EL (cell line): Measurements from ENCODE around the gene GSN.

ENCODE experiments used
- DNase-seq: peaks from one replicate; pipeline ENCODE4 v3.0.0-alpha.2; 2016

Gene GSN

GRCh38 chr9:121359351-121360294 lies 91.7 kb downstream of the GSN start:
- peak; percentile 27 for DNase-seq

- DNase-seq: peak; percentile 84
Measured at GRCh38 chr9:121360601-121361374, 92.8 kb downstream of the GSN start.

GRCh38 chr9:121362813-121363621 lies 95.1 kb downstream of the GSN start:
- peak; percentile 93 for DNase-seq

GRCh38 chr9:121363622-121363961 lies 95.6 kb downstream of the GSN start:
- DNase-seq: no peak

GRCh38 chr9:121364077-121364476 lies 96.1 kb downstream of the GSN start:
- DNase-seq: no peak

- no peak for DNase-seq
Measured at GRCh38 chr9:121364886-121365285, 96.9 kb downstream of the GSN start.

GRCh38 chr9:121365564-121365963 lies 97.6 kb downstream of the GSN start:
- DNase-seq: no peak

- DNase-seq: no peak
Measured at GRCh38 chr9:121366611-121367192, 98.7 kb downstream of the GSN start.

- peak; percentile 30 for DNase-seq
Measured at GRCh38 chr9:121367306-121368137, 99.6 kb downstream of the GSN start.

- DNase-seq: no peak
Measured at GRCh38 chr9:121368138-121368522, 100.2 kb downstream of the GSN start.

- no peak for DNase-seq
Measured at GRCh38 chr9:121368745-121369144, 100.8 kb downstream of the GSN start.

GRCh38 chr9:121369595-121370265 lies 101.8 kb downstream of the GSN start, which contains the start of gene STOM:
Gene STOM (minus strand): TSS chr9:121370250. CDS start chr9:121370187, 63 bp downstream.
- DNase-seq: peak; percentile 90

GRCh38 chr9:121371495-121372061 lies 103.6 kb downstream of the GSN start:
- no peak for DNase-seq

GRCh38 chr9:121372239-121373010 lies 104.5 kb downstream of the GSN start:
- DNase-seq: no peak

- DNase-seq: no peak
Measured at GRCh38 chr9:121373011-121373729, 105.2 kb downstream of the GSN start.

- DNase-seq: no peak
Measured at GRCh38 chr9:121376214-121376830, 108.4 kb downstream of the GSN start.

GRCh38 chr9:121380846-121381245 lies 112.9 kb downstream of the GSN start:
- DNase-seq: no peak
